Activated CD8-positive, alpha-beta T cell treated with anti-CD3 and anti-CD28 coated beads, Interleukin-2, amount 10 ng/mL, durations not matched to agents 7 days and 5 days (primary cell): ENCODE results near the gene DMRT2. TPM values are rescaled to one million over a fixed set of nuclear protein-coding genes. Genes with fewer than 3 reads are reported as not detected.

Experiments used
- ATAC-seq: fragments of 150-1000 bp; cut with Tn5 transposase; one replicate; pipeline ENCODE4 v1.10.0; 2021; ENCODE audit warnings: moderate library complexity
- CTCF ChIA-PET: fragments of 350-600 bp; sonication (Branson Sonifier 250); formaldehyde crosslinking; loops from one replicate; lab custom pipeline; 2021; ENCODE audit warnings: antibody characterized with exemption; lab: Charles Lee
- POLR2A ChIA-PET: fragments of 350-600 bp; sonication (Branson Sonifier 250); formaldehyde crosslinking; loops from one replicate; lab custom pipeline; 2021; ENCODE audit warnings: antibody characterized with exemption; lab: Charles Lee
- DNase-seq: peaks from one replicate; pipeline ENCODE4 v3.0.0-alpha.2; 2020
- H3K27ac Mint-ChIP-seq: one replicate; pipeline ENCODE4 v1.8.0; 2021; ENCODE audit warnings: mild to moderate bottlenecking, mixed read lengths
- H3K27me3 Mint-ChIP-seq: one replicate; pipeline ENCODE4 v1.8.0; 2021; ENCODE audit warnings: low read depth, mixed read lengths
- H3K36me3 Mint-ChIP-seq: one replicate; pipeline ENCODE4 v1.8.0; 2021; ENCODE audit warnings: low read depth, mixed read lengths
- H3K4me1 Mint-ChIP-seq: one replicate; pipeline ENCODE4 v1.8.0; 2021; ENCODE audit warnings: low read depth, mixed read lengths
- H3K4me3 Mint-ChIP-seq: one replicate; pipeline ENCODE4 v1.8.0; 2021; ENCODE audit warnings: mild to moderate bottlenecking, mixed read lengths
- H3K9me3 Mint-ChIP-seq: one replicate; pipeline ENCODE4 v1.8.0; 2022; ENCODE audit warnings: mixed read lengths; ENCODE audit not compliant: insufficient read depth
- total RNA-seq, 2 experiments: library from RNA; stranded (reverse); gene quantifications; one replicate each; pipeline ENCODE4 v1.2.3, GENCODE V29; 2021

The DMRT2 gene
- total RNA-seq, 2 experiments from 2014 or later, result not detected

DNA sequence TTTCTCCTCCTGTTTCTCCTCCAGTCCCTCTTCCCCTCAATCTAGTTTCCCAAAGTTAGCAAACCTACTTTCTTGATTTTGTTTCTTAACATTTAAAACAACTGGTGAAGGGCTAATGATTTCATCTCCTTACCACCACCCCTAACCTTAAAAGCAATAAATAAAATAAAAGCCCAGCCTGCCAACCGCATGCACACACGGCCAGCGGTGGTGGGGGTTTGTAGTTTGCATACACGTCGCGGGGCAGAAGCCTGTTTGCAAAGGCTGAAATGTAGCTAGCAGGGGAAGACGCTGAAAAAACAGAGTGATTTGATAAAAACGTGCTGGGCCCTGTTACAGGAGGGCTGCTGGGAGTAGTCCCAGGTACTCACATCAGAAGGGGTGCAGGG is 1.9 kb upstream of the DMRT2 start:
- Mint-ChIP-seq H3K36me3 (peaks cover 17% of the 10 kb centered on the region), H3K4me1 (peaks cover 44% of the 10 kb centered on the region), H3K9me3 (peaks cover 10% of the 10 kb centered on the region), H3K4me3 (peak overlapping the region; percentile 73), H3K27ac (no peak overlapping the region), H3K27me3 (peaks cover 90% of the 10 kb centered on the region)
- ATAC-seq (no peak), DNase-seq (no peak)
- ChIA-PET CTCF (interaction anchor here (1.2 kb wide), 1 partner anchor 39 kb away, joined by 4 read pairs; no protein-coding TSS in a partner anchor), POLR2A (interaction anchor here (0.7 kb wide), 1 partner anchor 561 kb away, joined by 3 read pairs; no protein-coding TSS in a partner anchor)

DNA sequence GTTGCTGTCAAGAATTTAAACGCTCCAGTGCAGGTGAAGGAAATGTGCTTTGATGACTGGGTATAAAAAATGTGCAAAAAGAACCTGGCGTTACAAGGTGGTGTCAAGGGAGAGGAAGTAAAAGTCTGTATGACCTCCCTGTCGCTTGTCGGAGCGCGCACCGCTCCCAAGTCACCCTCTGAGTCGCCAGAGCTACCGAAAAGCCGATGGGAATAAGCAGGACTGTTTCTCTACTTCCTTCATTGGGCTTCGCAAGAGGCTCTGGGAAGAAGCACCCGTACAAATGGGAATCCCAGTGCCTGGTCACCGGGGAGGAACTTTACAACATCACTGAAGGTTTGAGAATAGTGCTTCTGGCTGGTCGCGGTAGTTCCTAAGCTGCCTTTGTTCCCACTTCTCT is 1.3 kb upstream of the DMRT2 start:
- ChIA-PET CTCF (no interaction called here), POLR2A (interaction anchor here (0.7 kb wide), 1 partner anchor 562 kb away, joined by 3 read pairs; no protein-coding TSS in a partner anchor)
- peaks cover 90% of the 10 kb centered on the region for H3K27me3 Mint-ChIP-seq
- peaks cover 17% of the 10 kb centered on the region for H3K36me3 Mint-ChIP-seq
- ATAC-seq (no peak), DNase-seq (no peak)
- H3K9me3 Mint-ChIP-seq, result peaks cover 10% of the 10 kb centered on the region
- H3K4me1 Mint-ChIP-seq, result peaks cover 44% of the 10 kb centered on the region
- peak overlapping the region; percentile 73 for H3K4me3 Mint-ChIP-seq
- H3K27ac Mint-ChIP-seq, result no peak overlapping the region

DNA sequence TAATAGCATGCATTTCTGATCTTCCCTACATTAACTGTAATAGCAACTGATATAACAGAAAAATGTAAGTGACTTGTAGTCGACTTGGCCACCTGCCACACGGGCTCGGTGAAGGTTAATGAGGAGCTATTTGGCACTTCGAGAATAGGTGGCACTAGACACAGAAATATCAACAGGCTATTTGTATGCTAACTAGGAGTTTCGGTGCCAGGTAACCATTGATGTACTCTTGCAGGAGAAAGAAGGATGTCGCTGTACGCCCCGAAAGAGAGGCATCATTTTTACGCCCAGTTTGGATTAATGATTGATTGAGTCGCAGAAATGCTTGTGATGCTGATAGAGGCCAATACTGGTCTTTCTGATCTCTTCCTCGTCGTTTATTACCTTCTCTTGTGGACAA is 516 bp upstream of the DMRT2 start:
- H3K4me1 Mint-ChIP-seq, result peaks cover 44% of the 10 kb centered on the region
- peak overlapping the region; percentile 44 for H3K4me3 Mint-ChIP-seq
- no peak for ATAC-seq
- H3K27ac Mint-ChIP-seq, result peak overlapping the region; percentile 56
- H3K36me3 Mint-ChIP-seq, result peaks cover 17% of the 10 kb centered on the region
- ChIA-PET CTCF (no interaction called here), POLR2A (no interaction called here)
- H3K9me3 Mint-ChIP-seq, result peaks cover 10% of the 10 kb centered on the region
- DNase-seq, result no peak
- H3K27me3 Mint-ChIP-seq, result peaks cover 87% of the 10 kb centered on the region

DNA sequence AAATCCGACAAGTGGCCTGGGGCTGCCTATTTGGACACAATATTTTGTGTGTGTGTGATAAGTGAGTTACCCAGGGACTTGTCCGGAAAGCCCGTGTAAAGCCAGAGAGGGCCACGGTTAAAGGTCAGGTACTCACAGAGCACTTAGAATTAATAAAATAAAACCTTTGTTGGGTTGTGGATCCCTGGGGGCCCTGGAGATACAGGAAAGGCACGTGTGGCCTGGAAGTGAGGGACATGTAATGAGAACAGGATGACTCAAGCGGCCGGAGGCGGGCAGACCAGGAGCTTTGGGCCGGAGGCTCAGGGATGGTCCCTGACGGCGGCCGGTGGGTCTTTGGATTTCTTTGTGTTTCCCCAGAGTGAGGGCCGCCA is 1.0 kb downstream of the DMRT2 start:
- H3K36me3 Mint-ChIP-seq, result peaks cover 11% of the 10 kb centered on the region
- H3K9me3 Mint-ChIP-seq, result peaks cover 10% of the 10 kb centered on the region
- H3K27me3 Mint-ChIP-seq, result peaks cover 86% of the 10 kb centered on the region
- no peak overlapping the region for H3K27ac Mint-ChIP-seq
- H3K4me1 Mint-ChIP-seq, result peaks cover 38% of the 10 kb centered on the region
- no peak for DNase-seq
- no peak for ATAC-seq
- peak overlapping the region; percentile 28 for H3K4me3 Mint-ChIP-seq
- ChIA-PET CTCF (interaction anchor here (1.4 kb wide), 1 partner anchor 12 kb away, joined by 3 read pairs; no protein-coding TSS in a partner anchor), POLR2A (no interaction called here)

DNA sequence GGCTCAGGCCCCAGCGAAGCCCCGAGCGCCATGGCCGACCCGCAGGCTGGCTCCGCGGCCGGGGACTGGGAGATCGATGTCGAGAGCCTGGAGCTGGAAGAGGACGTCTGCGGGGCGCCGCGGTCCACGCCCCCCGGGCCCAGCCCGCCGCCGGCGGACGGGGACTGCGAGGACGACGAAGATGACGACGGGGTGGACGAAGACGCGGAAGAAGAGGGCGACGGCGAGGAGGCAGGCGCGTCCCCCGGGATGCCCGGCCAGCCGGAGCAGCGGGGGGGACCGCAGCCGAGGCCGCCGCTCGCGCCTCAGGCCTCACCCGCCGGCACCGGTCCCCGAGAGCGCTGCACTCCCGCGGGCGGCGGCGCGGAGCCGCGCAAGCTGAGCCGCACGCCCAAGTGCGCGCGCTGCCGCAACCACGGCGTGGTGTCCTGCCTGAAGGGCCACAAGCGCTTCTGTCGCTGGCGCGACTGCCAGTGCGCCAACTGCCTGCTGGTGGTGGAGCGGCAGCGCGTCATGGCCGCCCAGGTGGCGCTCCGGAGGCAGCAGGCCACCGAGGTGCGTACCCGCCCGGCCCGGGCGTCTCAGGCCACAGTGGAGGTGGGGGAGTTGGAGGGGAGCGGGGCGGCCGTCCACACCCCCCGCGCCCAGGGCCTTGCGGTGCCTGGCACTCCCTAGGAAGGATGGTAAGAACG is 1.6 kb downstream of the DMRT2 start:
- Mint-ChIP-seq H3K4me1 (peaks cover 38% of the 10 kb centered on the region), H3K36me3 (peaks cover 11% of the 10 kb centered on the region), H3K27me3 (peaks cover 85% of the 10 kb centered on the region), H3K9me3 (peaks cover 10% of the 10 kb centered on the region), H3K27ac (no peak overlapping the region), H3K4me3 (no peak overlapping the region)
- POLR2A ChIA-PET, result no interaction called here
- CTCF ChIA-PET, result interaction anchor here (1.4 kb wide), 1 partner anchor 13 kb away, joined by 3 read pairs; no protein-coding TSS in a partner anchor
- ATAC-seq (peak; percentile 27), DNase-seq (no peak)

DNA sequence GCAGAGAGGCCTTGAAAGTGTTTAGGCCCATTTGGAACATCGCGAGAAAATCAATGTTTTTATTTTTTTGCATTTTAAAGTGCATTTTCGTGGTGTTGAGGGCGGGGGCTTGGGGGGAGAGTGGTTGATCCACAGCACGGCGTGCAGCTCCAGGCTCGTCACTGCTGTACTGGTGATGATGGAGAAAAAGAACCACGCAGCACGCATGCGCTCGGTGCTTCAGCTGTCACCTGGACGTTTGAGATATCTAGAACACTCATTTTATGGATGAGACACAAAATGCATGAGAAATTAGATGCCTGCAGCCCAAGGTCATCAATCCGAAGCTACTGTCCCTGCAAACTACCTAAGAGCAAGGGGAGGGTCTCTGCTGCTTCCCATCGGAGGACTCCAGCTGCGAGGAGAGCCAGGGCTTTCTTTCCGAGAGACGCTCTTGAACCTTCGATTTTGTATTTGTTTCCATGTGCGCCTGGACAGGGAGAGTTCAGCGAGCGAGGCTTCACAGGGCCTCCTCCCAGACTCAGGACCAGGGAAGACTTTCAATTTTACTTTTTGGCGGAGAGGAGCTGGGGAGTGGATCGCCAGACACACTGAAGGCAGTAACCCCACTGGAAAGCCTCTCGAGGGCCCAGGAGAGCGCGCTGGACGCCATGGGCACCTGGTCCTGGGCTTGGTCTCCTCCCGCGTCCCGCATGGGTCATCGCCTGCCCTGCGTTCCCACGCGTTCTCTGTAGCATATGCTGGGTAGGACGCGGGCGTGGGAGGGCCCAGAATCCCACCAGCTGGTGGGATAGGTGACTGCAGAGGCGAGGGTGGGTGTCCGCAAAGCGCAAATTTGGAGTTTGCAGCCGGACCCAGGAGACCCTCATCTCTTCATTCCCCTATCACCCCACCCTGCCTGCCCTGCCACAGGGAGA is 2.5 kb downstream of the DMRT2 start:
- ChIA-PET CTCF (interaction anchor here (1.4 kb wide), 1 partner anchor 14 kb away, joined by 3 read pairs; no protein-coding TSS in a partner anchor), POLR2A (no interaction called here)
- H3K27me3 Mint-ChIP-seq, result peaks cover 78% of the 10 kb centered on the region
- H3K9me3 Mint-ChIP-seq, result peaks cover 10% of the 10 kb centered on the region
- ATAC-seq (no peak), DNase-seq (no peak)
- peaks cover 30% of the 10 kb centered on the region for H3K4me1 Mint-ChIP-seq
- H3K27ac Mint-ChIP-seq, result peak overlapping the region; percentile 60
- H3K36me3 Mint-ChIP-seq, result peaks cover 11% of the 10 kb centered on the region
- peak overlapping the region; percentile 22 for H3K4me3 Mint-ChIP-seq

DNA sequence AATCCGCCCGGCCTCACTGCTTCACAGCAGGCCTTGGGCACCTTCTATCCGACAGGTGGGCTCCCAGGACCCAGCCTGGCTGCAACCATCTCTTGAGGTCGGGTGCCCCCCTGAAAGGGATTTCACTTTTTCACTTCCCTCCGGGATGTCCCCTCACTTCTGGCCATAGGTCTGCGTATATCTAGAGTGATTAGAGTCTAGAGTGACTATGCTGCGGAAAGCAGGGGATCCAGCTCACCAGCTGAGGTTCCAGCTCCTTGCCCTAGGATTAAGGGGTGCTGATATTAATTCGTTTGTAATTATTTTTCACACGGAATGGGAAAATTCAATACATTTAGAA is 3.1 kb downstream of the DMRT2 start:
- DNase-seq (no peak), ATAC-seq (no peak)
- H3K36me3 Mint-ChIP-seq, result peaks cover 11% of the 10 kb centered on the region
- H3K9me3 Mint-ChIP-seq, result peaks cover 10% of the 10 kb centered on the region
- H3K27me3 Mint-ChIP-seq, result peaks cover 75% of the 10 kb centered on the region
- POLR2A ChIA-PET, result no interaction called here
- H3K4me3 Mint-ChIP-seq, result no peak overlapping the region
- H3K27ac Mint-ChIP-seq, result no peak overlapping the region
- peaks cover 24% of the 10 kb centered on the region for H3K4me1 Mint-ChIP-seq
- CTCF ChIA-PET, result no interaction called here

DNA sequence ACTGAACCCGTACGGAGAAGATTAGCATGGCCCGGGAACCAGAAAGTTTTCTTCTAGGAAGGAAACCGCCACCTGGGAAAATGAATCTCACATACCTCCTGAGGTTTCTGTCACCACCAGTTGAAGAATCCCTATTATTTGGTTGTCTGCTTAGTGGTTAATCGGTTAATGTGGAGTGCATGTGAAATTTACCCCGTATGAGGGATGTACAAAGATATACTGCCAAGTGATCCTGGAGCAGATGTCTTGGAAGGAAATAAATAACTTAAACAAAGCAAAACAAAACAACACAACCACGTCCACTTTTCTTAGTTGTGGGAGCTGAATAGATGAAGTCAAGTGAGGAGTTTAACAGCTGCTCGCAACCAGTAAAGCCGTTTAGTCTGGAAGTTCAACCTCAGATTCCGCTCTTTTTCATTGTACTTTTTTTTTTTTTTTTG is 3.8 kb downstream of the DMRT2 start:
- POLR2A ChIA-PET, result no interaction called here
- no peak for DNase-seq
- H3K36me3 Mint-ChIP-seq, result peaks cover 6% of the 10 kb centered on the region
- H3K4me1 Mint-ChIP-seq, result peaks cover 16% of the 10 kb centered on the region
- H3K4me3 Mint-ChIP-seq, result no peak overlapping the region
- no peak for ATAC-seq
- H3K9me3 Mint-ChIP-seq, result peaks cover 7% of the 10 kb centered on the region
- no peak overlapping the region for H3K27ac Mint-ChIP-seq
- H3K27me3 Mint-ChIP-seq, result peaks cover 67% of the 10 kb centered on the region
- CTCF ChIA-PET, result no interaction called here

DNA sequence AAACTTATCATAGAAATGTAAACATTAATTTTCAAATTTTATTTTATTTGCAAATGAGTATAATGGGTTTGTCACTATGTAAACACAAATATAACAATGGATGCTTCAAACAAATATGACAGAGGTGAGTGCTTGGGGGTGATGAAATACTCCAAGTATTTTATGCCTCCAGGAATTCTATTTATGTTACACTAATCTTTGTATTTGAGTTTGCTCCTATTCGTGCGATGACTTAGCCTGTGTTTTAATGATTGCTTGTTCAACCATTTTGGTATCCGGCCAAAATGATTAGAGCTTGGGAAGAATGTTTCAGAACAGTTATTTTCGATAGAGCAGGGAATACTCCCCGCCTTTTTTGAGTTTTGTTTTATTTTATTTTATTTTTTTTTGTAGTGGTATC is 5.0 kb downstream of the DMRT2 start:
- Mint-ChIP-seq H3K36me3 (peaks cover 3% of the 10 kb centered on the region), H3K4me3 (no peak overlapping the region), H3K27ac (no peak overlapping the region), H3K9me3 (no peaks in the 10 kb centered on the region), H3K27me3 (peaks cover 59% of the 10 kb centered on the region), H3K4me1 (peaks cover 9% of the 10 kb centered on the region)
- DNase-seq (no peak), ATAC-seq (no peak)
- POLR2A ChIA-PET, result no interaction called here
- CTCF ChIA-PET, result no interaction called here

DNA sequence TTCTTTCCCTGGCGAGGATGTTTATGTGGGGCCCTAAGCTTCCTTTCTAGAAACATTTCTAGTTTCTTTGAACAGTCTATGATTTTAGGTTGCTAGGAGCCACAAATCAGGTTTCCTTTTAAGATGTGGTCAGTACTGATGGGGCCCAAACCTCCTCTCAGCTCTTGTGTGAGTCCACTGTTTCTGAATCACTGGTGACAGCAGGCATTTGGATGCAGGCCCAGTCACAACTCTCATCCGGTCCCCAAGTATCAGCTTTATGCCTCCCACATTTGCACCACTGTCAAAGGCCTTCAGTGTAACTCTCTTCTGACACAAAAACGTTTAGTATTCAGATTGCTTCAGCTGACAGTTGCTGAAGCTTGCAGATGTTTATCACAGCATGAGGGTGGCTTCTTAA is 7.8 kb downstream of the DMRT2 start:
- H3K9me3 Mint-ChIP-seq, result no peaks in the 10 kb centered on the region
- H3K27ac Mint-ChIP-seq, result no peak overlapping the region
- no peak overlapping the region for H3K4me3 Mint-ChIP-seq
- POLR2A ChIA-PET, result no interaction called here
- H3K36me3 Mint-ChIP-seq, result no peaks in the 10 kb centered on the region
- DNase-seq (no peak), ATAC-seq (no peak)
- CTCF ChIA-PET, result no interaction called here
- peaks cover 42% of the 10 kb centered on the region for H3K27me3 Mint-ChIP-seq
- no peaks in the 10 kb centered on the region for H3K4me1 Mint-ChIP-seq

DNA sequence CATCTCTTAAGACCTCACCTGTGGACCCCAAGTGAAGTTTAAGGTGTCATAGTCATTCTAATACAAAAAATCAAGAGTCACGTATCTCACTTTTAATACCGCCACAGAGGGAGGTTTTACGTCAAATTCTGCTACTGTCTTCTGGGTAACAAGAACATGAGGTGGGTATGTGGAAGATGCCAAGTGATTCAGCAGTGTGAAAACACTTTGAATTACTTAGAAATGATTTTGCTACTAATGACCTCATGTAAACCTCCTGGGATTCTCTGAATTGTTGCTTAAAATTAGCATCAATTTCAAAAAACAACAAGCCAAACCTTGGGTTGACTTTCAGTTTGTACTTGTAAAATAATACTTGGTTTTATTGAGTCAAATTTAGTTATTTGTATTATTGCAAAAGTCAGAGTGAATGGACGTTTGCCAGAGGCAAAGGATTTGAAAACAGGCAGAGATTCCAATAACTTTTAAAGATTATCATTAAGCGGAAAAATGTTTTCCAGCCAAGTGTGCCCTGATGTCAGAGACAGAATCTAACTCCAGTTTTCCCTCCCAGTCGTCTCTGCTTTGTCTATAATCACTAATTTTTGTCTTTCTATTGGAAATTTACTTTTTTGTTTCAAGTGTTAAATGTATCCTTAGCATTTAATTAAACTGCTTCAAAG is 8.8 kb downstream of the DMRT2 start:
- no peak overlapping the region for H3K4me3 Mint-ChIP-seq
- no peaks in the 10 kb centered on the region for H3K4me1 Mint-ChIP-seq
- DNase-seq, result no peak
- CTCF ChIA-PET, result no interaction called here
- POLR2A ChIA-PET, result no interaction called here
- H3K9me3 Mint-ChIP-seq, result no peaks in the 10 kb centered on the region
- no peaks in the 10 kb centered on the region for H3K36me3 Mint-ChIP-seq
- no peak overlapping the region for H3K27ac Mint-ChIP-seq
- no peak for ATAC-seq
- peaks cover 31% of the 10 kb centered on the region for H3K27me3 Mint-ChIP-seq
